Stimulated activated CD4-positive, alpha-beta T cell treated with anti-CD3 and anti-CD28 coated beads, TNF-alpha, amount 100 ng/mL, for 4 hours (primary cell): Measurements from ENCODE around the gene KIAA1217.
"Not testable (repeated sequence)": the region's sequence is repeated elsewhere in the genome, so short reads cannot be mapped to it uniquely, and the experiment has no call there.

ENCODE experiments used
- DNase-seq, 3 experiments: peaks; one replicate each; pipeline ENCODE4 v3.0.0-alpha.2; 2020; ENCODE audit warnings: low read depth in 3 of 3

KIAA1217 gene

DNA sequence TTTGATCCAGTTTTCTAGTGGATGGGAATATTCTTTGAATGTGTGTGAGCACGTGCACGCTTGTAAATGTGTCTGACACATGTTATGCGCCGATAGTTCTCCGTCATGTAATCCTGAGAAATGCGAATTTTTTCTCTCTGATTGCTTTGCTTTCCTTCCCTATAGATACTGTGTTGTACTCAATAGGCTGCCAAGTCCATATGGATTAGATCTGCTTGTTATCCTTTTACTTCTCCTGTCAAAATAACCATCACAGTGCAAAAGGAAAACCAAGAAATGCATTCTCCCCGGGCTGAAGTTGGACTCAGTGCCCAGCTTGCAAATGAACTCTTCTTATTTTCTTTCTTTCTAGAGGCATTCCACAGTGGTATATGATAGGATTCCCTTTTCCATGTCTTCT lies 131.9 kb downstream of the KIAA1217 start:
- DNase-seq = no peak

DNA sequence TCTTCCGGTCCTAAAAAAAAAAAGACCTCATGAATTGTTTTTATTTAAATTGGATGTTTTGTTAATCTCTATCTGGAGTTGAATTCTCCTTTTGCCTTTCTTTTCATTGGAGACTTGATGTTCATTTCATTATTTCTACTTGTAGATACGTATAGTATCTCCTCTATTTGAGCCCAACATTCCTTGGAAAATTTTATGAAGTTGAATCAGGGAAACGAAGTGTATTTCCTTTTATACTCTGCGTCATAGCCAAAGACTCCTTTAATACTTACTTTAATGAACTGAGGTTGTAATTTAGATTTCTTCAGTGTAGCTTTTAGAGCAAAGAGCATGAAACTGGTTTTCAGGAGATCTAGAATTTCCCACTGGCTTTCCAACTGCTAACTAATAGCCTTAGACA lies 132.4 kb downstream of the KIAA1217 start:
- no peak for DNase-seq

DNA sequence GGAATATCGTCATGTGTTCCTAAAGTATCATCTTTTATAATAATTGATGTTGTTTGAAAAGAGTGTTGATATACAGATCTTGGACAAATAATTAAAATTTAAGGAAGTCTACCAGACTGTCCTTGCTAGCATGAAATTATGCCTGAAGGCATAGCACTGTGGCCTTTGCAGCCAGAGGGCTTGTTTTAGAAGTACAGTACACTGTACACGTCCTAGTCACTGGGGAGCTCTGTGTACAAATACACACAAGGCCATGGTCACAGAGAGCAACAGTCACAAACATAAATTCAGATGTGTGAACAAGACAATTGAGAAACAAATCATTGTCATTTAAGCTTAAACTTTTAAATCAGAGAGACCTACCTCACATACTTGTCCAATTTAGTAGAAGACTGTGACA lies 133.0 kb downstream of the KIAA1217 start:
- no peak for DNase-seq

DNA sequence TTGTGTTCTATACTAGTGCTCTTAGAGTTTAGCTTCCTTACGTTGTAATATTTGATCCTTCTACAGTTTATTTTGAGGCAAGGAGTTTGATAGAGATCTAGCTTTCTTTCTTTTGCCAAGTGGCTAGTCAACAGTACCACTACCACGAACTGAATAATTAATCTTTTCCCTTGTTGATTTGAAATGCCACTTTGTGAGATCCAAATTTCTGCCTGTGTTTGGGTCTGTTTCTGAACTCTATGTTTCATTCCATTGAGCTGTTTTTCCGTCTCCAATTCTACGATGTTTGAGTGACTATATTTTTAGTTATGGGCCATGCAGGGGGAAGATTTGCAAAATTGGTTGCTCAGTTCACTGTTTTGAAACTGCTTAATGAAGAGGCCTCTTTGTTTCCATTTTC lies 134.7 kb downstream of the KIAA1217 start:
- DNase-seq = no peak

DNA sequence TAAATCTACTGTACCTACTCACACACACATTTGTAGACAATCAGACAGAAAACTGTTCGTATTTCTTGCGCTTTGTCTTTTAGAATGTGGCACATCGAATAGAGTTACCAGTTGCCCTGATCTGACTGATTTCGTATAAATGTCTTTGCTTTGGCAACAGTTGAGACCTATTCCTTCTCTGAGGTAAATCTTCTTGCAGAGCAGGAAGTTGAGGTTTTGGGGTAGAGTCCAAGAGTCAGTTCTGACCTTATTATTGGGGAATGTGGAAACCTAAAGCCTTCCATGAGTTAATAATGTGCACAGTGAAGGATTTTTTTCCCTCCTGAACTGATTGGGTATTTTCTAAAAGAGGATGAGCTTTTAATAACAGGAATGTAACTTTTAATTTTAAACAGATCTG lies 135.3 kb downstream of the KIAA1217 start:
- no peak for DNase-seq

DNA sequence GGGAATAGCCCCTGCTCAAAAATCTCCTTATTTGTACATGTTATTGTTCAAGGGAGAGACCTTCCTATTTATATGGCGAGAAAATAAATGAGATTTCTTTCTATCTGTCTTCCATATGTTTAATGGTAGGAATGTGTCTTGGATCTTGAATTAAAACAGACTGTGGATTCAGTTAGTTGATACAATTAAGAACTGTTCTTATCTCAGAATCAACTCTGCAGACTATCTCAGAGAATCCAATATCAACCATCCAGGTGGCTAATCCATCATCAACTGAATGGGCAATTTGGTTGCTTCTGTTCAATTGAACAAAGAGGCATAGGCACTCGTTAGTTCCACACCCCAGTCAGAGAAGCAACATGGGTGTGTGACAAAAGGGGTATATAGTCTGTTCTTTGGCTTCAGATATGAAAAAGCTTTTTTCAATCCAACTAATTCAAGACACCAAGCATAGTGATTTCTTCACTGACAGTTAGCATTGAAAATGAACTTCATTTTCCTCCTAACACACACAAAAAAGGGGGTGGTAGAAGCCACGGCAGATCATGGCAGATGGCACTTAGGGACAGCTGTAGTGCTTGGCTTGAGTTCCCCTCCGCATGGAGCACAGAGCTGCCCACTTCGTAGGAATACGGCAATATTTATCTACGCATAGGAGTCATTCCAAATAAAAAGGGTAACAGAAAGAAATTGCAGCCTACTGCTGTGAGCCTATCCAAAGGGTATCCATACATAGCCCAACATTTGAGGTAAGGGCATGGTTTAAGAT lies 135.9 kb downstream of the KIAA1217 start:
- DNase-seq = no peak

DNA sequence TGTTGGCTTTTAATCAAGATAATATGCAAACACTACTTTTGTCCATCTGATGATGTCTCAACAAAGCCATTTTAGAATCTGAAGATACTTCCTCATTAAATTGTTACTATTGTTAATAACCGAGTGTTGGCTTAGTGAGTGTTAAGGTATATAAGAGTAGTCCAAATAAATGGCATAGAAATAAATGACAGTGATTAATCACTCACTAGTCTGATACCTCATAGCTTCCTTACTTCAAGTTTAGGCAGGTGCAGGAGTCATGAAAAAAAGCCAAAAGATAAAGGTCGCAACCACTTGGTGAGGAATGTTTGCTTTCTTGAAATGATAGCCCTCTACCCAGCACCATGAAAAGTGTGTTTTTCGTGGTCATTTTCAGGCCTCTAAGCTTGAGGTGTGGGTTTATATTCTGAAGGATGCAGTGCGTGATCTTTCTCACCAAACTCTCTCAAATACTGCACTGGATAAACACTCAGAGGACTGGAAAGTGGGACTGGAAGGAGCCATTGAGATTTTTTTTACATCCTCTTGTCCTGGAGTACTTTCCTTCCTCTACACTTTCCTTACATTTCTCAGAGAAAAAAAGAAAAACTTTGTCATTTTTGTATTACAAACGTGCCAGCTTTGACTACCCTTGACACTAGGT lies 138.1 kb downstream of the KIAA1217 start:
- no peak for DNase-seq

DNA sequence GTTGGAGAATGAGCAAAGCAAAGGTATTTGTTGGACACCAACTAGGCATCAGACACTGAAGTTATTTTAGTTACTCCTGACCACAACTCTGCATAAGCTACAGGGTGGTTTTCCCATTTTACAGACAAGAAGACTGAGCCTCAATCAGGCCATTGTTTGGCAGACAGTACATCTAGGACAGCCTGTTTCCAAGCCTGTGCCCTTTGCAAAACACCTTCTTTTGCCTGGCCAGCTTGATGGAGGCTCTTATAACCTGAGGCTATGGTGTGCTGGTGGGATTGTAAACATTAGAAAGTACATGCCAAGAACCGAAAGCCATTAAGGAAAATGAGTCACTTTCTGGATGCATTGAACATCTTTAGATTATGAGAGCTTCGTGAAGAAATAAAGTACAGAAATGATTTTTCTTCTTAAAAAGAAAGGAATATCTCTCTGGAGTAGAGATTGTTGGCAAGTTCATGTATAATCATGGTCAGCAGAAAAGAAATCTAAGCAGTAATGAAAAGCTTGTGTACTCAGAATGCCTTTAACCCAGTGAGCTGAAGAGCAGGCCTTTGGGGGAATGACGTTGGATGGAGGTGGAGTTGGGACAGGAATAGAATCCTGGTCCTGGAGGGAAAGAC lies 140.6 kb downstream of the KIAA1217 start:
- DNase-seq = no peak

DNA sequence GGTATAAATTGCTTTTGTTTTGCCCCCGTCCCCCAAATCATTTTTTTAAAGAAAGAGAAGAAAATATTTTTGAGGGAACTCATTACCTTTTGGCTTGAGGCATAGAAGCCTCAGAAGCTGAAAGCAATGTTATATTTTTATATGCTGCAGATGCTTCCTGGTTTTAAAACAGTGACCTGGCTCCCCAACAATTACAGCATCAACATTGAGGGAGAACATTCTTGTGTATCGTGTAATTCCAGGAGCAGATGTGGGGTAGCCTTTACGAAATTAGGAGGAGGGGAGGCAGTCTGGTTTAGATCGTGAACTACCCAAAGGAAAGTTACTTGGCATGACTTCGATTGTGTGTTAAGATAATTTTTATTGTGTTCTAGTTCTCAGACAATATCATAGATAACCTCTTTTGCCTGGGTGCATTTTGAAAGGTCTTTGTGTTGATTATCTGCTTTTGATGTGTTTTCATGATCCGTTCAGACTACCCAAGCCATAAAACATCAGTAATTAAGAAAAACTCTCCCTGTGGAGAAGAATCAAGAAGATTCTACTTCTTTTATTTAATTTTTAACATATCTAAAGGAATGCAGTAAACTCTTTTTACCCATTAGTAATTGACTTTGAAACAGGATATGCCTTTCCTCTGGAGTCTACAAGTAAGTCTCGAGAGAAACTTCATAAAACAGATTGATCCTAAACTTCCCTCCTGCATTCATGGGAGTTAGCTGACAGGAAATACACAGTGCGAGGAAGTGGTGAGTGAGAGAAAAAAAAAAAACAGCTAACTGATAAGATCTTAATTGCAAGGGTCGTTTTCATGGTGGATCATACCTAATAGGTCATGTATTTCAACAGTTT lies 141.4 kb downstream of the KIAA1217 start:
- no peak for DNase-seq

DNA sequence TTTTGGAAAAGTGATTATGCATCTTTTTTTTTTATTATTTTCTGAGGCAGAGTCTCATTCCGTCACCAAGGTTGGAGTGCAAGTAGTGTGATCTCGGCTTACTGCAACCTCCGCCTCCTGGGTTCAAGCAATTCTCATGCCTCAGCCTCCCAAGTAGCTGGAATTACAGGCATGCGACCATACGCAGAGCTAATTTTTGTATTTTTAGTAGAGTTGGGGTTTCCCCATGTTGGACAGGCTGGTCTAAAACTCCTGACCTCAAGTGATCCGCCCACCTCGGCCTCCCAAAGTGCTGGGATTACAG lies 141.9 kb downstream of the KIAA1217 start:
- DNase-seq = not testable (repeated sequence)

DNA sequence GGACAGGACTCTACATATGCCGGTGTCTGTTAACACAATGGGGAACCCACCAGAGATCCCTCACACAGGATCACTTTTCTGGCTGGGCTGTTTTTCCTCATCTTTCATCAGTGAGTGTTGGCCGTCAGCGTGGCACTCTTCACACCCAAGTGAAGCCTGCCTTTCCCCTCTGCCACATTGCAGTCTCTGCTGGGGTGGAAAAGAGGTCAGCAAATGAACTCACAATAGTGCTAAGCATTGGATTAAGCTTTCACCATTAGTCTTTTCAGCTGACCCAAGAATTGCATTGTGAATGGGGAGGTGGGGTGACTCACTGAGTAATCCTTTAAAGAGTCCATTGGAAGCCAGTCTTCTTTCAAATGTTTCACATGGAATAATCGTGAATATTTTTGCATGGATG lies 143.0 kb downstream of the KIAA1217 start:
- no peak for DNase-seq

DNA sequence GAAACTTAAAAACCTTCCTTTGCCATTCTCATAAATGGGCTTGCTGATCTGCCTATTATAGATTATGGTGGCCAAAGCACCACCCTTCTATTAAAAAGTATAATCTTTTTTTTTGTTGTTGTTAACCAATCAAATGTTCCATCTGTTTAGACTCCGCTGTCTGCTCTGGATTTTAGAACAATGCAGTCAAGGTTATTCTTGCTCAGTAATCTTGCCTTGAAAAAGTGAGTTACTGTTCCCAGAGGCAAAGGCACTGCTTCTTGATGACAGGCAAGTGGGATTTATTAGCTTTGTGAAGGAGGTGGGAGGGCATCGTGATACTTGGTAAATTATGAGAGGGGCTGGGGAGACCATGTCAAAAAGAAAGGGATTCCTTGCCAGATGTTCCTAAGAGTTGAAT lies 143.5 kb downstream of the KIAA1217 start:
- no peak for DNase-seq

DNA sequence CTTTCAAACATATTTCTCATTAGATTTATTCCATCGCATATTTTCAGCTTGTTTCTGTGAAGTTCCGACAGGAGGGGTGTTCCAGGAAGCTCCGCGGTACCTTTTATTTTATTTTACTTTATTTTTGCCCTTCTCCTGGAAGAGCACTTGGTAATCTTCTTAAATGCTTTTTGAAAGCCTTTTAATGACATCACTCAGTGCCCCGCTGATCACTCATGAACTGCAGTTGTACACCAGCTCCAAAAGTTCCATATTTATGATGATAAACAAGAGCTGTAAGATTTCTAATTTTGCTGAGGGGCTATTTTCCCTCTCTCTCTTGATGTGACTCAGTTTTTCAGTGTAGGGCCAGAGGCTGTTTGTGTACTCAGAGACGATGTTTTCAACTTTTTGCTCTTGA lies 144.4 kb downstream of the KIAA1217 start:
- DNase-seq = no peak

DNA sequence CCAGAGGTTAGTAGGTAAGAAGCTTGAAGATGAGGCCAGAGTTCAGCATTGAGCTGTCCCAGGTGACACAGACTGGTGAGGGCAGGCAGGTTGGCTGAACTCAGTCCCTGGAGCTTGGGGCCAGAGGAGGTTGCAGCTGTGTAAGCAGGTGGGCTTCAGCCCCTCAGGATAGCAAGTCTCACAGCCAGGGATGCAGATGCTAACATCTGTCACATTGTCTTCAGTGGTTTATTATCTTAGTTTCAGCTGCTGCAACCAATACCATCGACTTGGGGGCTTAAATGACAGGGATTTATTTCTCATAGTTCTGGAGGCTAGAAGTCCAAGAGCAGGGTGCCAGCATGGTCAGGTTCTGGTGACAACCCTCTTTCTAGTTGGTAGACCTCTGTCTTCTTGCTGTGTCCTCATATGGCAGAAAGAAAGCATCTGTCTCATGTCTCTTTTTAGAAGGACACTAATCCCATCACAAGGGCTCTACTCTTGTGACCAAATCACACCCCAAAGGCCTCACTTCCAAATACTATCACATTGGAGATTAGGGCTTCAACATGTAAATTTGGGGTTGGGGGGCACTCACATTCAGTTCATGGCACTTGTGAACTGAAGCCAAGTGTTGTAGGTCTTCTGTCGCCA lies 146.2 kb downstream of the KIAA1217 start:
- DNase-seq = no peak

DNA sequence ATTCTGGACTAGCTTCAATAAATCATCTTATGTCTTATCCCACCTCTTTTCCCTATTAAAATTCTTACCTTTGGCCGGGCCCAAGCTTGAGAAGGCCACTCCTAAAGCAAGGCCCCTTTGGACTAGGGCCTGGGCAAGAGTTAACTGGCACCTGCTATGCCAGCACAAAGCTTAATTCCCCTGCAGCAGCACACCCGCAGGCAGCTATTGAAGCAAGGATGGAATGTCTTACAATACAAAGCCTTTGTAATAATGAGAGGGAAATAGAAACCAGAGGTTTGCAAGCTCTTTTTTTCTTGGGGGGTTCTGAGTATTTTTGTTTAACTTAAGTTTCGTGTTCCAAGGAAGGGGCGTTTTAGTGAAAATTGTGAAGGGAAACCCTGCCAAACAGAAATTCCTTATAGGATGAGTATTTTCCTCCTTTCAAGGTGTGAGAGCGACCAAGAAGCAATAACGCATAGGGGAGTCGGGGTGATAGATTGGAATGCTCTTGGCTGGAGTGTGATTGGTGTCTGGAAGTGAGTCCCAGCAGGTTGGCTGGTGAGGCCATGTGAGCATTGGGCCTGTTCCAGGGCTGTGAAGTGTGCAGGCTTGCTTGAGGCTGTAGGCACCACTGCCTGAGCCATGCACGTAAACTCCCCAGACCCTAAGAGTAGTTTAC lies 148.5 kb downstream of the KIAA1217 start:
- DNase-seq = no peak

DNA sequence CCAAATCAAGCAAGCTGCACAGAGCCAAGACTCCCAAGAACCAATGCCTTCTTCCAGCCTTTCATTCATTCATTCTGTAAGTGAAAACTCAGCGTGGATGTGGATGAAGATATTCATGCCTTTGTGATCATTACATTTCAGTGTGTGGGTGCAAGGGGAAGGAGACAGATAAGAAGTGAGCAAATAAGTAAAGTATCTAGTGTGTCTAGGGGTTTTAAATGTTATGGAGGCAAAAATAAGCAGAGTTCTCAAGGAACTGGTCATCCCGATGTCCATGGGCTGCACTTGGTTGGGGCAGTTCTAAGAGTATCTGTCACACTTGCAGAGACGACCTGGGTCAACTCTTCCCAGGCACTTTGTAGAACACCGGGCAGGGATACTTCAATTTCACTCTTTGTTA lies 149.1 kb downstream of the KIAA1217 start:
- DNase-seq = no peak

DNA sequence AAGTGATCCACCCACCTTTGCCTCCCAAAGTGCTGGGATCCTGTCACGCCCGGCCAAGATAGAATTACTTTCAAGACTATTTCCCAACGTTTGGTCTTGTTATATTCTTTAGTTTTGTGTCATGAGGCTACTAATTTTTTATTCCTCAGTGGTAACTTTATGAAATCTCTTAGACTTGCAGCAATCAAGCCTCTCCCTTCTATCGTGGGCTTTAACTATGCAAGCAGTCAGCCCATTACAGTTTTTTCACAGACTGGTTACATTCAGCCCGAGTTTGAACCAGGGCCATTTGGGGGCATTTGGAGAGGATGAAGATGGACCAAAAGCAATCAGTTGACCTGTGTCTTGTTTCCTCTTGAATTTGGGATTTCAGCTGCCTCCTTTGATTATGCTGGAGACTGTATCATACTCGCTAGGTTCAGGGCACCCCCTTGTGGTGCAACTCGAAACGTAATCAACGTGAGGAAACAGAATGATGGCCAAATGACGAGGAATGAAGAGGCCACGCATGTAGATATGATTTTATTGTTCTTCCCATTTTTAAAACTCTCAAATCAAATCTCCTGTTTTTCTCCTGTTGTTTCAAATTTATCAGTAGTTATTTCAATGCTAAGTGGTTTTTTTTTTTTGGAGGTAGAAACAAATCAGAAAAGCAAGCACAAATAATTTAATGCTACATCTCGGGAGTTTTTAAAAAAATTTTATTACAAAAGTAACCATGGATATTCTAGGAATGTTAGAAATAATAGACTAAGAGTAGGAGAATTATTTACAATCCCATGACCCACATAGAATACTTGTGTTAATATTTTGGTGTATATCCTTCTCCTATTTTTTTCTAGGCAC lies 151.6 kb downstream of the KIAA1217 start:
- DNase-seq = no peak

DNA sequence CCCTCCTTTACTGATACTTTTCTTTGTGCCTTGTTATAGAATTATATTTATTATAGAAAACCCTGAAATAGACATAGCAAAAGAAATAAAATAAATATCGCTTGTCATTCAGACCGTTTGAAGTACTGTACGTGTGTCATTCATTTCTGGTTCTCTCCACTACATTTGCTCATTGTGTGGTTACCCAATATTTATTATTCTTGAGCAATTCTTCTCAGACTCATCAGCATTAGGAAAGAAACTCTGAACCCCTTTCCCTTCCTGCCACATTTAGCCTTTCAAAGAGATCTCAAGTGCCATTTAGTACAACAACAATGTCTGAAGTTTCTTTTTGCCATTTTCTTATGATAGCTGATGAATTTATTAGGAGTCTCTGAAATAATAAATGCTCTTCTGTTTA lies 154.1 kb downstream of the KIAA1217 start:
- DNase-seq = no peak

DNA sequence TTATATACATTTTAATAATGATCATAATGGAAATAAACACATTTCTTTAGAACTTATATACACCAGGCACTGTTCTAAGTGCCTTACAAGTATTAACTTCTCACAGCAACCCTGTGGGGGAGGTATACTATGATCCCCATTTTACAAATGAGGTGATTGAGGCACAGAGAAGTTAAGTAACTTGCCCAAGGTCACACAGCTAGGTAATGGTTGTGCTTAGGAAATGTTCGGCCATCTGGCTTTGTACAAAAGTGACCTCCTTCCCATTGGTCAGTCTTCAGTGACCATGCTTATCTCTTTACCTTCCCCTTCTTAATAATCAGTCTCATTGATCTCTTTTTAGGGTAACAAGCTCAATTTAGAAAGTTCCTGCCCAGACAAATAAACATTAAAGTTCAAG lies 158.8 kb downstream of the KIAA1217 start:
- DNase-seq = no peak

DNA sequence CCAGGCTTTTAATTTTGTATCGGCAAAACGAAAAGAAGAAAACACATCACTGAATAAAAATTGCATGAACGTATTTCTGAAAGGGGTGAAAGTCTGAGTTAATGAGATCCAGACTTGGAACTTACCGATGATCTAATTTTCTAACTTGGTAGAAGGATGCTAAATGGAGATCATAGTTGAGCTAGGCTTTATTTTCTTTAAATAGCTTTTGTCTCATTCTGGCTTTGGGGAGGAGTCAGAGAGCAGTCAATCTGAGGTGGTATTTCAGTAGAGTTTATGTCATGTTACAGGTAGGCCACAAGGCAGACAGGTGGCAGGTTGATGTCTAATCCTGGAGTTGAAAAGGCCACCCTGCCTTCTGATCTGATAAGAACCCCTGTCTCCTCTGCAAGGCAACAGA lies 161.9 kb downstream of the KIAA1217 start:
- DNase-seq = no peak

DNA sequence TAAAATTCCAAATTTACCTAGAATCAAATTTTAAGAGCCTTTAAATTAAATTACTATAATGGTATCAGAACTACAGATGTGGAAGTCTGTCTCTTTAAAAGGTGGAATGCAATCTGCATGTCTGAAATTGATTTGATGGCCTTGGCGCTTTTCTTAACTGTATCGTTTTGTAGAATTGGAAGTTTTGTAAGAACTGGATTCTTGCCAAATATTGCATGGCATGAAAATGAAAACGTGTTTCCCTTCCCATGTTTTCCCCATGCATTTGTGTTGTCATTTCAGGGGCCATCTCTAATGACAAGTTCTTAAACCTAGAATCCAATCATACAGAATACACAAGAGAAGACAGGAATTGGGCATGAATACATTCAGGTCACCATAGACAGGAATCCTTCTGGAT lies 162.5 kb downstream of the KIAA1217 start:
- DNase-seq = no peak
